NCI-H2107 treated with DMSO at 0.1 percent for 48 hours (cell line): ENCODE measurements around the gene MPND.

ENCODE experiments used
- DNase-seq: peaks from one replicate; lab custom pipeline; 2025; ENCODE audit not compliant: unreplicated experiment; lab: John Stamatoyannopoulos, UW

The MPND gene

DNA sequence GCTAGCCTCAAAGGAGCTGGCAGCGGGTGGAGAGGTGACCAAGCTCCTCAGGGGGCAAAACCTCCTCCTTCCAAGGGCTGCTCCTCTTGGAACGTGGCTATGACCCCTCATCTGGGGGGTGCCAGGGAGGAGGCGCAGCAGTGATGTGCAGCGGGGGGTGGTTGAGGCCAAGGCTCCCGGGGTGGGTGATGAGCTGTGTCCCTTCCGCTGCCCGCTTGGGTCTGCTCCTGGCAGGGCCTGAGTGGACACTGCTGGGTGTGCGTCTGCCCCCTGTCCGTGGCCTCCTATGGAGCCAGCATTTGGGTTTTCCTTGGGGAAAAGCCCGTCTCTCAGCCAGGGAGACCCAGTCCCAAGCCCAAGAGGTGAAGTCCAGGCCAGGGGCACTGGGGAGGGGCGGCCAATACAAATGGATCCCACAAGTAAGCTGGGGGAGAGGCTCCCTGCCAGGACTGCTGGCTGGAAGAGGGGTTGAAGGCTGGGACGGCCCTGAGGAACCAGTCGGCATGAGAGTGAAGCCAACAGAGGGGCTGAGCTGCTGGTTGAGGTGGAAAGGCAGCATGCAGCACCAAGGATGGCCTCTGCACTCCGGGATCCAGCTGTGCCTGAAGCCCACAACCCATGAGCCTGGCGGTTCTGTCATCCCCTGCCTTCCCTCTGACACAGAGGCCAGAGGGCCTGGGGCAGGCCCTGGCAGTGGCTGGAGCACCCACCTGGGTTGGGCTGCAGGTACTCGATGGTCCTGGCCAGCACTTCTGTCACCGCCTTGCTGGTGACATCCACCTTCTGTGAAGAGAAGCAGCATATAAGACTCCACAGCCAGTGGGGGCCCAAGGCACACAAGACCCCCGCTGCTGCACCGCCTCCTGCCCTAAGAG is 22.7 kb downstream of the MPND start:
- no peak for DNase-seq

GRCh38 chr19:4366666-4367335 is 23.4 kb downstream of the MPND start:
- no peak for DNase-seq

- DNase-seq = no peak
Measured at GRCh38 chr19:4367336-4367723, 24.0 kb downstream of the MPND start.

DNA sequence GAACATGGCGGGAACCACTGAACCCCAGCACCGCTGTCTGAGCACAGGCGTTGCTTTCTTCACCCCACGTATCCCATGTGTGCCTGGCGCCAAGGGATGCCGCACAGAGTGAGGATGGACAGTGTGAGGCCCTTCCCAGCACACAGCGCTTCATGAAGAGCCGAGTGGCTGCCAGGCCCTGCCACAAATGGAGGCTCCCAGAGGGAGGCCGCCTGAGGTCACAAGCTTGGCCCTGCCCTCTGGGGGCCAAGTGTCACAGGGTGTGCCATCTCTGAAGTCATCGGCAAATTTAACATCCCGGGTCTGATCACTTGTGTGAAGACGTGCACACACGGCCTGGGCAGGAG is 24.4 kb downstream of the MPND start:
- no peak for DNase-seq

DNA sequence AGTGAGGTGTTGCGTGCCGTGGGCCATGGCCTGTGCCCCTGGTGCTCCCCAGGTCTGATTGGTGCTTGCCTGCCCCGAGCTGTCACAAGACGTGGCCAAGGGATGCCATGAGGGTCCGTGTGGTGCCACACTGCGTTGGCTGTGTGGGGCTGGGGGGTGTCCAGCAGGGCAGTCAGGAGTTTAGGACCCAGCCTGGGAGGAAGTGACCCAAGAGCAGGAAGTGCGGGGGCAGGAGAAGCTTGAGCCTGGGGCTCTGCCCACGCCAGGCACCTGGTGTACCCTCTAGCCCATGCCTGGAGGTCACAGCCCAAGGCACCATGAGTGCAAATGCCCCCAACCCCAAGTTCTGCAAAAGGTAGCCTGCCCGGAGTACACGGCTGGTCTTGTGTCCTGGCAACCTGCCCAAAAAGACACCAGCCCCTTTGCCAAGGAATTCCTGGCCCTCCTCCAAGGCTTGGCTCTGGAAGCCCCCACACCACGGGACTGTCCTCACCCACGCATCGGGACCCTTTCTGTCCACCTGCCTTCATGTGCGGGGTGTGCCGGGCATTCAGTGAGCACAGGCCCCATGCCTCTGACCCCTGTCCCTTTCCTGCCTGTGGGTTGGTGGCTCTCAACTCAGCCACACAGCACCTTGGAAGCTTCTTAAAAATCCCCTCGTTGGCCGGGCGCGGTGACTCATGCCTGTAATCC is 24.9 kb downstream of the MPND start:
- no peak for DNase-seq

DNA sequence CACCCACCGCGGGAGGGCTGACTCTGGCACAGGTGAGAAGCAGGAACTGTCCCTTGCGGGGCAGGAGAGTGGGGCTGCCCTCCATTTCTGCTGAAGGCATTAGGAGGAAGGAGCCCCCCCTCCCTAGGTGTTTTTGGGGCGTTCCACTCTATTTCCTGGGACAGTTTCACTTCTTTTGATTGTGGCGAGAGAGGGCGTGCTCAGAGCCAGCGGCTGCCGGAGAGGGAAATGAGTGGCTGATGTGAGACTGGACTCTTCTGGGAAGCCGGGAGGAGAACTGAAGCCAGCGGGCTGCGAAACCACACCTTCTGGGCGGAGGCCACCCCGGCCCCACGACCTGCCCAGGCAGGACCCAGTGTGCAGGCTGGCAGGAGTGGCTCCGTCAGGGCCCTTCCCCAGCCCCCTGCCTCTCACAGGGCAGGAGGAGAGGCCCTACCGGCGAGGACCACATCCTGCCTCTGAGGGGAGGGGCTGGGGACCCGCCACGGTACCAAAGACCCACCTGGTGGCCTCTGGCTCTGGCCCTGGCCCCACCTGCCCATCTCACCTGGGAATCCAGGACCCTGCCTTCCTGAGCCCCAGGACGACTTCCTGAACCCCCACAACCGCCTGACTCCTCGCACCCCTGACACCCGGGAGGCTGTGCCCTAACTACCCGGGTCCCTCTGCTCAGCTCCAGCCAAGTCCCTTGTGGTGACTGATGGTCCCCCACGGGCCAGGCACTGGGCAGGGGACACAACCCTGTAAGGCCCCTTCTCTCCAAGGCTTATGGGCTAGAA is 25.9 kb downstream of the MPND start:
- DNase-seq = no peak

DNA sequence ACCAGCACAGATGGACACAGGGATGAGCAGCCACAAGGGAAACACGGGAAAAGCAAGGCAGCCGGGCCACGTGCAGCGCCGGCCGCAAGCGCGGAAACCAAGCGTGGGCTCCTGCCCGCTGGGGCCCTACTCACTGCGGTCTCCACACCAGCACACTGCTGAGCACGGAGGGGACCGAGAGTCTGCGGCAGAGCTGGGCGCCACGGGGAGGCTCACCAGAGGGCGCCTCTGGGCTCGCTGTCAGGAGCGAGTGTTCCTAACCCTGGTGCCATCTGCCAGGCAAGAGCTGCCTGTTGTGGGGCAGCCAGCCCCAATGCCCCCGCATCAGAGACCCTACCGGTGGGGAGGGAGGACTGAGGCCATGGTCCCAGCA is 26.5 kb downstream of the MPND start:
- no peak for DNase-seq

DNA sequence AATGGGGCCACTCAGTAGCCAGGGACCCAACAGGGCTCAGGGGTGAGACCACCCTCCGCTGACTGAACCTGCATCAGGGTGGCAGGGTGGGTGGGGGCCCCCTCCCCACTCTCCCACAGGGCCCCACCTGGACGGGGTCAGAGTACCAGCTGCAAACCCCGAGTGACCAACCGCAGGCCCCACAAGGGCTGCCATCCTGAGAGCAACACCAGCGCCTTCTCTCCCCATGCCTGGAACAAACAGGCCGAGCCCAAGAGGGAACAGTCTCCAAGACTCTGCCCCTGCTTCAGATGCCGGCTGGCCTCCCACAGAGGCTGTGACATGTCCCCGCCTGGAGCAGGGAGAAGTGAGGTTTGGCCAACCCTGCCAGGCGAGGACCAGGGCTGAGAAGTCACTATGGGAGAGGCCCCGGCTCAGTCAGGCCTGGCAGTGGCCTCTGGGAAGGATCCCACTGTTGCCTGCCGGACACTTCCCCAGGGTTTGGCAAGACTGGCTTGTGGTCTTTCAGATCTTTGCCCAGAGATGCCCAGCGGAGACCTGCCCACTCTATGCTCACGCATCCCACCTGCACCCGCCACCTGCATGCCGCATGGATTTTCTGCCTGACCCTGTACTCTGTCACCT is 27.2 kb downstream of the MPND start:
- DNase-seq = no peak

GRCh38 chr19:4371247-4372164 is 28.1 kb downstream of the MPND start:
- DNase-seq = peak; percentile 50

DNA sequence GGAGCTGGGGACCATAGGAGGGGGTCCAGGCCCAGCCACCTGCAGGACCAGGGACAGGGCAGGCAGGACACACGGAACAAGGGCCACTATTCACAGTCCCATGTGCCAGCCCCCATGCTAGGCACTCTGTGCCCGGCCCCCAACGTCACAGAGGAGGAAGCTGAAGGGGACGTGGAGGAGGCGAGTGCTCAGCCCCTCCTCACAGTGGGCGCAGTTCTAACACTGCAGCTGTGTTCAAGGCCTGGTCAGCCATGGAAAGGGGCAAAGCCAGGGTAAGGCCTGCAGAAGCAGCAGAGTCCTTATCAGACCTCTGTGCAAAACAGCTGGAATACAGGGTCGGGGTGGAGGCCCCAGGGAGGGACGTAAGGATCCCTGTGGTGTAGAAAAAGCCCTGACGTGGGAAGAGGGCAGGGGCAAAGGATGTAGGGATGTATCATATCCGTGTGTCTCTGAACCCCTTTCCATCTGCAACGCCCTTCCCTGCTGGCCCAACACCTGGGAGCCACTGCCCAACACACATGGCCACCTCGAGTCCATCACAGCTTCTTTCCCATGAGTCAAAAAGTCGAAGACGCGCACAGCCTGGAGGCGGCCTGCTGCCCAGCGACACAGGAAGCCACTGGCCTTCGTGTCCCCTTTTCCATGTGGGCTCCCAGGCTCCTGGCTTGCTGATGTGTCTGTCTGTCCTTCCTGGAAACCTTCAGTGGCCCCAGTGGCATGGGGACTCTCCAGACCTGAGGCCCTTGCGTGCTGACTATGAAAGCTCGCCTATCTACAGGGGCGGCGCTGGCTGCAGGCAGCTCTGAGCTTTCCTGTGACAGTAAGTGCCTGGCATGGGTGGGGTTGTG is 29.0 kb downstream of the MPND start:
- DNase-seq = no peak

DNA sequence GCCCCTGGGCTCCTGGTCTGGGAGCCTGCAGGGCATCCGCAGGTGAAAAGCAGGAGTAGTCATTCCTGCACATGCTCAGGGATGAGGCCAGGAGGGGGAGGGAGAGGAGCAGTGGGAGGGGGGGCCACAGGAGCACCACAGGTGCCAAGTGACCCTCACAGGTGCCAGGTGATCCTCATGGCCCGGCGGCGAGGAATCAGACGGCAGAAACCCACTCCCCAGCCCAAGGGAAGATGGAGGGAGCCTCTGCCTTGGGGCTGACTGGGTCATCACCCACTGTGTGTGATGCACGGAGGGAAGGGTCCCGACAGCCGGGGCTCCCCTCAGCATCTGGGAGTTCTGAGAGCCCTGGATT is 29.6 kb downstream of the MPND start:
- no peak for DNase-seq

- no peak for DNase-seq
Measured at GRCh38 chr19:4373601-4374497, 30.5 kb downstream of the MPND start.

GRCh38 chr19:4374498-4375163 is 31.3 kb downstream of the MPND start:
- DNase-seq = no peak

DNA sequence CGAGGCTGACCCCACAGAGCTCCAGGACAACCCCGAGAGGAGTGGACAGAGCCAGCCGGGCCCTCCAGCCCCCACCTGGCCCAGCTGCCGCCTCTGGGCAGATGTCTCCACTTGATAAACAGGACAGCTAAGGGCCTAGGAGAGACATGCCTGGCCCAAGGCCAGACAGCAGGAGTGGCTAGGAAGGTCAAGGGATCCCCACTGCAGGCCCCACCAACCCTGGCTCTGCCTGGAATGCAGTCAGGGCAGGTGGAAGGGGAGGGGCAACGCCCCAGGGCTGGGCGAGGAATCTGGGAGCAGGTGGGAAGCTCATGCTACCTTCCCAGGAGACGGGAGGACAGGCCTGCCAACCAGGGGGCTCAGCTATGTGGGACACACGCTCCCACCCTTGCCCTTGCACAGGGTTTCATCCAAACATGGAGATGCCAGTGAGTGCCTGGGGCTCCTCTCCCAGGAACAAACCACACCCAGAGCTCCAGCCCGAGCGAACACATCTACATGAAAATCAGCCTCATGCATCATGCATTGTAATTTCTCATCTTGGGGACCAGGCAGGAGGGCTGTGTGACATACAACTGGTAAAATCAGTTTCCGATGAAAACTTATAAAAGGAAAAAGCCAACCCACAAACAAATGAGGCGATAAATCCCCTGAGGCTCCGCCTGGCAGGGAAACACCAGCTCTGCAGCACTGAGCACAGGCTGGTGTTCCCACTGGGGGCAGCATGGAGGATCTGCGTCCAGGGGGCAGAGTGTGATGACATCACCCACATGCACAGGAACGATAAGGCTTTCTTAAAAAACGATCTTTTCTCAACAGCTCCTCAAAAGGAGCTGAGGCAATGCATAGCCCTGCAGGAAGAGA is 32.0 kb downstream of the MPND start:
- DNase-seq = peak; percentile 41

- DNase-seq = peak; percentile 24
Measured at GRCh38 chr19:4376028-4376670, 32.8 kb downstream of the MPND start.

DNA sequence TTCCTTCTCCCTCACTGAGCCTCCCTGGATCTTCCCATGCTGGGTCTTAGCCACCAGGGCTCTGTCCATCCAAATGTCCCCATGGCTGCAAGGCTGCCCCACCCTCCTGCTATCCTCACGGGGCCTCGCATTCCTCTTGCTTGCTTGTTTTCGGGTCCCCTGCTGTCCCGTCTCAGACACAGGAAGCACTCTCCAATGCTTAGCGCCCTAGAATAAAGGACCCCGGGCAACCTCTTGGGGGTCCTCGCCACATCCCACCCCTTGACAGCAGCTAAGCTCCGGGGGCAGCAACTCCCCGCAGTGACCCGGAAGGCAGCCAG is 33.3 kb downstream of the MPND start:
- no peak for DNase-seq
